Measurements from ENCODE around the gene GRK1. TPM values are rescaled to one million over a fixed set of nuclear protein-coding genes. Genes with fewer than 3 reads are reported as not detected.

The GRK1 gene
- total and polyA plus RNA-seq, 2 of the 8 experiments (the other 6 are each of a cell fraction or from before 2014, with no cell fraction given) = 0.12 TPM; not detected in 1

DNA sequence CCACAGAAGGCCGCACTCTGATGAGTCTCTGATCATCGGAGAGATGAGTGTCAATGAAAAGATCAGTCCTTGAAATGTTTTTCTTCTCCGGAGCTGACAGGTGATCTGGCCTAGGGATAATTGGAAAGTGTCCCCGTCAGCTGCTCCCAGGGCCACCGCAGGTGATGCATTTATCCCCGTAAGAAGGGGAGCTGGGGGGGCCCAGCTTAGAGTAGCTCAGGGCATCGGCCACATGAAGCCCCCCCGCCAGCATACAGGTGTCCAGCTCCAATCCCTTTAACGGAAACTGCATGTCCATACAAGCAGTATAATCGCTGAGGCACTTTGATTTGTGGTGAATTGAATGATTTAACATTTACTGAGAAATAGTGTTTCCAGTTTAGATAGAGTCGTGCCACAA lies 36.7 kb upstream of the GRK1 start:
- Histone ChIP-seq H3K27me3 (replicated peaks in 1 of 4; ENCODE audit: control insufficient read depth in 3 of 4, extremely low read depth in 1 of 4, insufficient read depth in 3 of 4, low read length in 3 of 4) (no peaks in the 10 kb centered on the region), H3K56ac (replicated peaks; ENCODE audit: insufficient read length, low read depth, low read length) (no peak overlapping the region), H2AK5ac (ENCODE audit: low read depth, low read length) (no peak overlapping the region), H2BK15ac (ENCODE audit: low read length) (no peak overlapping the region), H3K4me1 (replicated peaks in 1 of 4; ENCODE audit: control insufficient read depth in 3 of 4, insufficient read depth in 4 of 4, low read length in 3 of 4) (no peaks in the 10 kb centered on the region), H3K23me2 (ENCODE audit: low read depth, low read length) (no peaks in the 10 kb centered on the region), H2BK20ac (ENCODE audit: low read length) (no peak overlapping the region), H3K4me3 (ENCODE audit: extremely low read depth in 1 of 4, insufficient read depth in 2 of 4, low read depth in 3 of 4, low read length in 4 of 4) (no peak overlapping the region), H4K5ac (ENCODE audit: insufficient read length, low read depth, low read length) (no peak overlapping the region), H3K79me2 (ENCODE audit: control insufficient read depth in 1 of 2, insufficient read depth in 2 of 2, low read length in 2 of 2) (peaks cover 0 to 22% of the 10 kb centered on the region in 2 experiments; a peak in 2 of 4 replicates), H3K79me1 (ENCODE audit: low read depth, low read length) (peaks cover 13% of the 10 kb centered on the region), H3K27ac (ENCODE audit: low read depth, low read length) (no peak overlapping the region), H3K23ac (ENCODE audit: insufficient read length) (no peak overlapping the region), H3K18ac (ENCODE audit: extremely low read depth, low read length) (no peak overlapping the region), H2AFZ (ENCODE audit: low read length) (no peak overlapping the region), H3K36me3 (ENCODE audit: control insufficient read depth in 2 of 4, insufficient read depth in 4 of 4, low read length in 3 of 4) (peaks cover 2 to 27% (median 15%) of the 10 kb centered on the region in 4 experiments; a peak in 7 of 8 replicates), H4K8ac (ENCODE audit: extremely low read depth, insufficient read depth, low read length) (no peak overlapping the region), H3K9me3 (ENCODE audit: insufficient read depth in 2 of 2, low read depth in 1 of 2, low read length in 1 of 2) (no peaks in the 10 kb centered on the region; a peak in 1 of 4 replicates), H3K14ac (ENCODE audit: insufficient read length) (no peak overlapping the region), H3K4me2 (ENCODE audit: insufficient read depth in 1 of 2, low read depth in 2 of 2, low read length in 2 of 2) (no peak overlapping the region), H4K20me1 (replicated peaks in 1 of 2; ENCODE audit: control insufficient read depth in 1 of 2, insufficient read depth in 2 of 2, low read length in 2 of 2) (peaks cover 12 to 19% of the 10 kb centered on the region in 2 experiments), H2BK120ac (replicated peaks; ENCODE audit: low read depth, low read length) (no peak overlapping the region), H2BK5ac (ENCODE audit: low read depth, low read length) (no peak overlapping the region), H2BK12ac (ENCODE audit: low read depth, low read length) (no peak overlapping the region), H4K91ac (replicated peaks; ENCODE audit: insufficient read length, low read length) (no peak overlapping the region), H3K9ac (replicated peaks in 1 of 4; ENCODE audit: extremely low read depth in 1 of 4, low read depth in 3 of 4, low read length in 3 of 4) (no peak overlapping the region), H3K4ac (replicated peaks; ENCODE audit: insufficient read length, low read depth, low read length) (no peak overlapping the region)
- no peak for DNase-seq (ENCODE audit: low read depth in 1 of 2, low spot score in 2 of 2)
- 91% methylated on average over 11 of the region's 11 CpGs; no CpG with 5 or more reads in 1 of the 2 experiments for WGBS, 2 experiments (ENCODE audit: extremely low coverage in 1 of 2, insufficient coverage in 1 of 2, insufficient read length in 1 of 2, insufficient replicate concordance in 2 of 2, low coverage in 1 of 2, low lambda C conversion rate in 2 of 2, missing lambda C conversion rate in 1 of 2)
- no peak for FAIRE-seq
- ChIA-PET POLR2A (ENCODE audit: partially characterized antibody) (no interaction called here), CTCF (ENCODE audit: partially characterized antibody) (interaction anchor here (1.0 to 1.3 kb wide), 3 partner anchors 9 to 300 kb away, joined by 3 to 5 read pairs (median 3); no protein-coding TSS in a partner anchor)
- TF ChIP-seq CBX8 (IDR thresholded peaks at IDR 0.05; ENCODE audit: borderline replicate concordance, low read depth, low read length) = no peak
- TF ChIP-seq TBP (IDR thresholded peaks at IDR 0.05; ENCODE audit: low read depth, low read length) = no peak
- TF ChIP-seq POU5F1 (IDR thresholded peaks at IDR 0.05; ENCODE audit: low read depth, low read length) = no peak
- TF ChIP-seq, protein P1, sequence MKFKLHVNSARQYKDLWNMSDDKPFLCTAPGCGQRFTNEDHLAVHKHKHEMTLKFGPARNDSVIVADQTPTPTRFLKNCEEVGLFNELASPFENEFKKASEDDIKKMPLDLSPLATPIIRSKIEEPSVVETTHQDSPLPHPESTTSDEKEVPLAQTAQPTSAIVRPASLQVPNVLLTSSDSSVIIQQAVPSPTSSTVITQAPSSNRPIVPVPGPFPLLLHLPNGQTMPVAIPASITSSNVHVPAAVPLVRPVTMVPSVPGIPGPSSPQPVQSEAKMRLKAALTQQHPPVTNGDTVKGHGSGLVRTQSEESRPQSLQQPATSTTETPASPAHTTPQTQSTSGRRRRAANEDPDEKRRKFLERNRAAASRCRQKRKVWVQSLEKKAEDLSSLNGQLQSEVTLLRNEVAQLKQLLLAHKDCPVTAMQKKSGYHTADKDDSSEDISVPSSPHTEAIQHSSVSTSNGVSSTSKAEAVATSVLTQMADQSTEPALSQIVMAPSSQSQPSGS (IDR thresholded peaks at IDR 0.05; ENCODE audit: low read length) = no peak
- TF ChIP-seq EZH2 (IDR thresholded peaks at IDR 0.05; ENCODE audit: low read depth, low read length, severe bottlenecking) = no peak
- TF ChIP-seq, protein P2, sequence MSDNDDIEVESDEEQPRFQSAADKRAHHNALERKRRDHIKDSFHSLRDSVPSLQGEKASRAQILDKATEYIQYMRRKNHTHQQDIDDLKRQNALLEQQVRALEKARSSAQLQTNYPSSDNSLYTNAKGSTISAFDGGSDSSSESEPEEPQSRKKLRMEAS (IDR thresholded peaks at IDR 0.05) = no peak
- no peak for TF ChIP-seq JUND (IDR thresholded peaks at IDR 0.05; ENCODE audit: low read length)
- TF ChIP-seq TAF7 (optimal IDR thresholded peaks at IDR 0.05; ENCODE audit: borderline replicate concordance, low read depth, low read length) = no peak
- no peak for TF ChIP-seq KDM1A (IDR thresholded peaks at IDR 0.05; ENCODE audit: borderline replicate concordance, low read length)
